EH (cell line): ENCODE data around the gene GRAPL.
"Not testable (repeated sequence)": the region's sequence is repeated elsewhere in the genome, so short reads cannot be mapped to it uniquely, and the experiment has no call there.

Experiments used
- DNase-seq: peaks from one replicate; pipeline ENCODE4 v3.0.0-alpha.2; 2015; ENCODE audit warnings: low read depth

Gene GRAPL

GRCh38 chr17:19188870-19189708, 61.7 kb downstream of the GRAPL start:
- not testable (repeated sequence) for DNase-seq

- not testable (repeated sequence) for DNase-seq
Measured at GRCh38 chr17:19189781-19190405, 62.5 kb downstream of the GRAPL start.

DNA sequence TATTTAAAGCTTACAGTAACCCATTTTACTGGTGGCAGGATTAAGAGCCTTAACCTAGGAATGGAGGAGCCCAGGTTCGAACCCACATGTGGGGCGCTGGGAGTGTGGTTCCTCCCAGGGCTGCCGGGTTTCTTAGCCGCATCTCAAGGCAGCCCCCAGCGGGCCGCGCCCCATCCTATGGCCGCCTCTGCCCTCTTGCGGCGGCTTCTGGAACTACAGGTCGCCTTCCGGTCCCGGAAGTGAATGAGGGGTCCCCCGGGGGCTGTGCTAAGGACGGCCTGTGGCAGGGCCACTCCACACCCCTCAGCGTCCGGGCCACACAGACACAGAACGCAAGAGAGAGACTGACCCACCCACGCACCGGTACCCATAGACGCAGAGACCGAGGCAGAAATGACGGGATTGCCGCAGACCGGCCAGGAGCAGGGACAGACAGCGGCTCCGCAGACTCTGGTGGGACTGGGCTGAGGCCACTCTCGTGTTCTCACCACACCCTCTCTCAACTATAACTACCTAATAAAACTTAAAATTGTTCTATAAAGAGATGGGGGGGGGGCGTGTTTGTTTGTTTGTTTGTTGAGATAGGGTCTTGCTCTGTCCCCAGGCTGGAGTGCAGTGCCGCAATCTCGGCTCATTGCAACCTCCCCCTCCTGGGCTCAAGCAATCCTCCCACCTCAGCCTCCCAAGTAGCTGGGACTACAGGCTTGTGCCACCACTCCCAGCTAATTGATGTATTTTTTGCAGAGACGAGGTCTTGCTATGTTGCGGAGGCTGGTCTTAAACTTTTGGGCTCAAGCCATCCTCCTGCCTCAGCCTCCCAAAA, 69.2 kb downstream of the GRAPL start:
- DNase-seq: not testable (repeated sequence)

DNA sequence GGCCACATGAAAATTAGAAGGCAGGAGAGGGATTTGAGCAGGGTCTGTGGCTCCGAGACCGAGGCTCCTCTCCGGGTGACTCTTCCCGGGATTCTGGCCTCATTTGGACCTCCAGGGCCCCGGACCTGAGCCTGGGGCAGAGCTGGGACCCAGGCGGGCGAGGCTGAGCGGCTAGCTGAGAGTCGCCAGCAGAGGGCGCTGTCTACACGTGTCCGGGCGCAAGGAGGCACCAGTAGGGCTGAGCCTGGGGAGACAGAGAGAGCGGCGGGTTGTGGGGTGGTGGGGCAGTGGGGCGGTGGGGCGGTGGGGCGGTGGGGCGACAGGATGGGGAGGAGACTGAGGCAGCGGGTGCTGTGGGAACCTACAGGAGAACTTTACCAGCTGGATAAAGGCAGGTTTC, 75.1 kb downstream of the GRAPL start:
- DNase-seq: not testable (repeated sequence)

GRCh38 chr17:19203429-19203828, 76.0 kb downstream of the GRAPL start:
- not testable (repeated sequence) for DNase-seq
